EL (cell line): ENCODE results near the gene WNT7B.

Experiments
- DNase-seq: peaks from one replicate; pipeline ENCODE4 v3.0.0-alpha.2; 2016

Gene WNT7B

DNA sequence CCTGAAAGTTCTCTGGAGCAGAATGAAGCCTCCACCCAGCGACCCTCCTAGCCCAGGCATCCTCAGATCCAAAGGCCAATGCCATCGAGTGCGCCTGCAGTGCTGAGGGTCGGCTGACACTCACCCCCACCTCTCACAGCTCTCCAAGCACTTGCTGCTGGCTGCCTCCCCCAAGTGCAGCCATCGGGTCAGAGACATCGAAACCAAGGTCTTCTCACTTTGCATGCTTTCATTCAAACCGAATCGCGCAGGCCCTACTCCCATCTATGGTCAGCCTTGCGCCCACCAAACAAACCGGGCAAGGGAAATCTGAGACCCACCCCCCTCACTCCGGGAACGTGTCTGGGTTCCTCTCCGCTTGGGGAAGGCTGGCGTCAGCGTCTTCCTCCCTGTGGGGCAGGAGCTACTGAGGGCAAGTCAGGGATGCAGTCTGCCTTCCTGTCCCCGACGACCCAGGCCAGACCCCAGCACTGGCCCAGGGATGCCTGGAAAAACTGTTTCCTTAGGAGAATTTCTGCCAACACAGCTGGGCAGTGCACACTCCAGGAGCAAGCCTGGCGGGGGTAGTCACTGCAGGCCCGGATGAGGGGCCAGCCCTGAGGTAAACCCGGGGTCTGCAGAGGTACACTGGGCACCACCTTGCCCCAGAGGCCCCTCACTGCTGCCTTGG lies 7.0 kb downstream of the WNT7B start:
- no peak for DNase-seq

DNA sequence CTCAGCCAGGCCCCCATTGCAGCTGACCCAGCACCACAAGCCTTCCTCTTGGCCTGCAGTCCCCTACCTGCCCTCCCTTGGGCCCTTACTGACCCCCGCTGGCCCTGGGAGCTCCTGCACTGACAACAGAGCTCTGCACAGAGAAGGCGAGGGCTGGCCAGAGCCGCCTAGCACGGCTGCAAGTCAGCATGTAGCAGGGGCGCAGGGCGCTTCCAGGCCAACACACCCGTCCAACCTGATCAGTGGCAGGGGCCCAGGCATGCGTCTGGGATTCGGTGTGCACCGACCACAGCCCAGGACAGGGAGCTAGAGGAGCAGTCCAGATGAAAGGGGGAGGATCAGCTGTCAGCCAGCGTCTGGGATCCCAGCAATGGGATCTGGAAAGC lies 7.6 kb downstream of the WNT7B start:
- no peak for DNase-seq

DNA sequence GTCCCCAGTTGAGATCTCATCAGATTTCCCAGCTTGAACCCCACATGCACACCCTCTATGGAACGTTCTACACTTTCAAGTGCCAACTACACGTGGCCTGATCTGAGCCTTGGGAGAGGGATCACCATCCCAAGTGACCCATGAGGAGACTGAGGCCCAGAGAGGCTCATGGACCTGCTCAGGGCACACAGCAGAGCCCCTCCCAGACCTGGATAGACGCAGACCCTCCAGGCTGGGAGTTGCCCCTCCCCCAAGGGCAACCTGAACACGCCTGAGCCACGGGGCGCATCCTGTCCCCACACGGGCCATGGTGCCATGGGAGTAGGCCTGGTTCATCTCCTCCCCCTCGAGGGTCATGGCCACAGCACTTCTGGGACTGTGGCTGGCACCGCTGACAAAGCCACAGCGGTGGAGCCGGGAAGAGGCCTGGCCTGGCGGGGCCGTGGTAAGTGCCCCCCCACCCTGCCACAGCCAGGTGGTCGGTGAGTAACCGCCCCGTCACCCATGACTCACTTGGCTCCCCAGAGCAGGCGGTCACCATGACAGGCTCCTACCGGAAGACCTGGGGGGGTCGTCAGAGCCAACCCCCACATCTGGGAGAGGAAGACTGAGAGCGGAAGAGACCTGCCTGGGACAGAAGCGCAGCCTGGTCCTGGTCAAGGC lies 8.1 kb downstream of the WNT7B start:
- DNase-seq: peak; percentile 80

DNA sequence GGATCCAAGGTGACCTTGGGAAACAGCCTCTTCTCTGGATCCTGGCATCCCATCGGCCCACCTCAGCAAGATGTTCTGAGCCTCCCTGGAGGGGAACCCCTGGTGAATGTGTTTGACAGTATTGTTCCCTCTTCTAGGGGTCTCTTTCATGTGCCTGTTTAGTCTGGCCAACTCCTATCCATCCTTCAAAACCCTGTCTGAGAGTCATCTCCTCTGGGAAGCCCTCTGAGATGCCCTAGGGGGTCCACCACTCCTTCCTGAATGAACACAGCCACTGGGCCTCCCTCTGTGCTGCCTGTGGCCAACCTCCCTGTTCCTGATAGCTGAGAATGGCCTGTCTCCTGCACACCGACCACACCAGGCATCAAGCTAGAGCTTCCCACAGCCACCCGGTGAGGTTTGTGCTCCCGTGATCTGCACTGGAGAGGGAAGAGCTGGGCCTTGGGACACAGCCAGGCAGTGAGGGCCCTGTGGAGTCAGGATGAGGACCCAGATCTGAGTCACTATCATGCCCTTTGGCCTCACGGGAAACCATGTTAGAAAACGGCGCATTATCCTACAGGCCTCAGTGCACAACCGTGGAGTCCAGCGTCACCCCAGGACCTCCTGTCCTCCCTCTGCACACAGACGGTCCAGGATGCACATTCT lies 8.8 kb downstream of the WNT7B start:
- DNase-seq: peak; percentile 35

DNA sequence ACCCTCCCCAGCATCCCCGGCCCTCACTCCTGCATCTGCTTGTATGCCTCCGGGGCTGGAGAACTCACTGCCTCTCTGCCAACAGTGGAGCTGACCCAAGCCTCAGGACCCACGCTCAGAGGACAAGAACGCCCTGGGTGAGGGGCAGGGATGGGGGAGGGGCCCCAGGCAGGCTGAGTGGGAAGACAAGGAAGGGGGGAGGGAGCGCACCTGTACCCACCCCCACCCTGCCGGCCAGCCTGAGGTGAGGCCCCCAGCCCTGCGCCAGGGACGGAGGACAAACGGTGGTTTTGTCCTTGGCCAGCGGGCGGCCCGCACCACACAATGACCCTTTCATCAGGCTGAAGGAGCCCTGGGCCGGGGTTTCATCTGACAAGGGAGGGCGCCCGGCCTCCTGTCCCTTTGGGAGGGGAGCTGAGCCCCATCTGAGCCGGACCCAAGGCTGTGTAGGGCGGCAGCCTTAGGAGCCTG lies 10.0 kb downstream of the WNT7B start:
- DNase-seq: no peak

DNA sequence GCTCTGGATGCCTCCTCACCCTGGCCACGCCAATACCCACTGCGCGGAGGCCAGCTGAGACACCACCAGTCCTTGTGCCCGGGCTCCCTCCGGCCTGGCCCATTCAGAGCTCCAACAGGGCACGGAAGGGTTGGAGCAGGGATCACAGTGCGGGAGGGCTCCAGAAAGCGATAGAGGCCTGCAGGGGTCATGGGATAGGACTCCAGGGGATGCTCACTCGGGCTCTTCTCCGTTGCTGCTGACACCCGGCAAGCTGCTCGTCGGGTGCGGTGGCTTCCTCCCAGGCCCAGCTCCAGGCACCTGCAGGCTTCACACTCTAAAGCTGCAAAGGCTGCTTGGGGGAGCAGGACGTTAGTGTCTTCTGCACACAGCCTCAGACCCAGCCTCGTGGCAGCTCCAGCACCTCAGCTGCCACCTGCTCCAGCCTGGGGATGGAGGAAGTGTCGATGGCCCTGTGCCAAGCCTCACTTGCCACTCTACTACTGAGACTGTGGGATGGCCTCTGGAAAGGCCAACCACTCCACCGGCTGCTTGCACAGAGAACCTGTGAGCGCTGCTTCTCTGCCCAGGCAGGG lies 10.6 kb downstream of the WNT7B start:
- DNase-seq: no peak

DNA sequence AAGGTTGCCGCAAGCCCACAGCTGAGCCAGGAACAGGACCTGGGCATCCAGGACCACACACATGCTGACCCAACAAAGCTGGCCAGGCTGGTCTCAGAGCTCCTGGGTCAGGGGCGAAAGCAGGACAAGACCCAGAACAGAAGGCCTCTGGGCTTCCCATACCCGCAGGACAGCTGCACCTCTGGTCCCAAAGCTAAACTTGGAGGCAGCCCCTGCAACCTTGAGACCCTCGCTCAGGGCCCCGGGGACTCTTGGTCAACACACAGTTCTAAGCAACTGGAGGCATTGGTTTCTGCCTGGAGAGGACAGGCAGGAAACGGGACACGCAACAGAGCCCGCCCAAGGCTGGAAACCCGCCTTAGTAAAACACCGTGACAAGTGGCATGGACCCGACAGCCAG lies 11.4 kb downstream of the WNT7B start:
- no peak for DNase-seq

DNA sequence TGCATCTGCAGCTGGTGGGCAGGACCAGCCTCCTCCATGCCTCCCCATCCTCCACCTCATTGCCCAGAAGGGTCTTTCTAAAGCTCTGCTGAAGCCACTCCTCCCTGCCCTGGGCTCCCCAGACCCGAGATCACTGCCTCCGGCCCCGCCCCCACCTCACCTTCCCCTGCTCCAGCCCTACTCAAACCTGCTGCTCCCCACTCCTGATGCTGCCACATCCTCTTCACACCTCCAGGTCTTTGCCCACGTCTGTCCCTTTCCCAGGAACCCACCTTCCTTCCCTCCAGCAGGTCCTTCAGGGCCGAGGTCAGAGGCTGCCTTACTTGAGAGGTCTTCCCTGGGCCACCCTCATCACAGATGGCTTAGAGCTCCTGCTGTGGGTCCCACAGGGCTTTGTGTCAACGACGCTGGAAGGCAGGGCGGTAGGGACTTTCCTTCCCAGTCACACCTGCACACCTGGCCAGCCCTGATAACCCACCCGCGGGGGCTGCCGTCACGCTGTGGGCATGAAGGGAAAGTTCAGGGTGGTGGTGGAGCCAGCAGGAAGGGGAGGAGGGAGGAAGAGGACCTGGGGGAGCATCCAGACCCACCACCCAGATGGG lies 11.9 kb downstream of the WNT7B start:
- DNase-seq: no peak

DNA sequence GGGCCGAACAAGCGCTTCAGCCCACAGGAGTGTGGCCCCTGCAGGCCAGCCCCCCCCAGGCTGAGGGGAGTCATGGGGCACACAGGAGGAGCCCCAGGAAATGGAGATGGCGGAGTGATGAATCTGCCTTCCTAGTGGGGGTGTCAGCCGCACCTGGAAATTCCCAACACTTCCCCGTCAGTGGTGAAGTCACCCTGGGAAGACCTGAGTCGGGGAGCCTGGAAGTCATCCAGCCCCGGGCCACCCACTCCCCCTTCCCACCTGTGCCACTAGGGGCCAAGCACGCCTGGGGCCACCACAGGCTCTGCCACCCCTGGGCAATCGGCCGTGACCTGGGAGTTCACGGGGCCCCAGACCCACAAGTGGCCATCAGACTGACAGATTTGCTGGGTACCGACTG lies 12.6 kb downstream of the WNT7B start:
- DNase-seq: no peak

DNA sequence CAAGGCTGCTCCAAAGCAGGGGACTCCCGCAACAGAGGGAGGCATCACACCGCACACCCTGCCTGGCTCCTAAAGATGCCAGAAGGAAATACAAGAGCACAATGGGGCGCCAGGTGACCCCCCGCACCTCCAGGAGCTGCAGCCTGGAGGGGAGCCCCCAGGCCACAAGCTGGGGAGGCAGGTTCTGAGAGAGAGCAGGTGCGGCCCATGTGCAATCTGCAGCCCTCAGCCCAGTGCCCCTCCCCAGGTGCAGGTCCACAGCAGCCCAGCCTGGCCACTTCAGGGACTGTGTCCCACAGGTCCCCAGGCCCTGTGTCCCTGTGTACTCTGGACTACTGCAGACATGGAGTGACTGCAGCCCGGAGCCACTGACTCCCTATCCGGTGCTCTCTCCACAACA lies 13.1 kb downstream of the WNT7B start:
- no peak for DNase-seq

DNA sequence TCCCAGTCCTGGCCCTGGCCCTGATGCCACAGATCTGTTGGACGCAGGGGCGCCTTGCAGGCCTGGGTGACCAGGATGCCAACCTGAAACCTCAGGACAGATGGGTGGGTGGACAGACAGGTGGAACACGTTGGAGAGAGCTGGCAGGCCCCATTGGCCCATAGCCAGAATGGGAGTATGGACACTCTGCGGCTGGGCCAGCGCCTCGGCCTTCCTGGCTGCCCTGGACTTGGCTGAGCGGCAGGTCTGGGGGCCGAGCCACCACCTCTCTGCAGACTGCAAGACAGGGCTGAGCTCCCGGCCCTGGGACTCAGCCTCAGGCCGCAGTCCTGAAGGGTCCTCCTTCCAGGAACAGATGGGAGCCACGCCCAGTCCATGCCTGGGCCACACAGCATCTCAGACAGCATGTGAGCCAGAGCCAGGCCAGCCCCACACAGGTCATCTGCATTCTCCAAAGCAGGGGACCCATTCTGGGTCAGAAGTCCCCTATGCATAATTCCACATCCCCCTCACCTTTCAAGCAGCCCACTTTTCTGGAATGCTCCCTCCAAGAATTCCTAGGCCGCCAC lies 14.1 kb downstream of the WNT7B start:
- DNase-seq: no peak

DNA sequence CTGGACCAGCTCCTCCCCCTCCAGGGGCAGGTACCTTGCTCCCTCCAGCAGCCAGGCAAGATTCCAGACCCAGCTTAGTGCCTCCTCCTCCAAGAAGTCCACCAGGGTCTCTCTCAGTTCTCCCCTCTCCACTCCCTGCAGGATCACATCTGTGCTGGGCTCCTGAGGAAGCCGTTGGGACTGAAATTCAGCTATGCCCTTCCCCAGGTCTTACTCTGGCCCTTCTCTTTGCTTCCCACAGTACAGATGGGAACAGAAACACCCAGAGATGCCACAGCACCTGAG lies 14.6 kb downstream of the WNT7B start:
- no peak for DNase-seq

DNA sequence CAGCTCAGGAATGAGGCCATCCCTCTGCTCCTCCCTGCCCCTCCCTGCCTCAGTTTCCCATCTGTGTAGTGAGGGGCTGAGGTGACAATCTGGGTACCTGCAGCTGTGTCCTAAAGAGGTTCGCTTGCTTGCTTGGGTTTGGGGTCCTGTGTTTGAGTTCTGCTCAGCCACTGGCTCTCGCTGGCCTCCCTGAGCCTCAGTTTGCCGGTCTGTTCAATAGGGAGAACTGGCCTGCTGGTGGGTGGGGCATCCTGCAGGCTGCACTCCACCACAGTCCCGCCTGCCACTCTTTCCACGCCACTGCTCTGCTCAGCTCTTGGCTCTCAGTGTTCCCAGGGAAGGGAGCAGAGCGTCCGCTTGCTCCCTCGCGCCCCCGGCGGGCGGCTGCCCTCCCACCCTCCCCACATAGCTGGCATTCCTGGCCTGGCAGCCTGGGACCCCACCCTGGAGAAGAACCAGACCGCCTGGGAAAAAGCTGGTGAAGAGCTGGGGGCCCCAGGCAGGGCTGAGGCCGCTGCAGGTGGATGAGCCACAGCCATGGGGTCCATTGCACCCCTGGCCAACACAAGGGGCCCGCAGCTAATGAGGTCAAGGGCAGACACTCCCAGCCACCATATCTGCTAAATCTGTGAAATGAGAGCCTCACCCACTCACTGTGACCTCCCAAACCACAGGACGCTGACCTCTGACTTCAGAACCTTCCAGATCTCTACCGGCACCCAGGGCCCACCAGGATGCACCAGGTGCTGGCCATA lies 15.1 kb downstream of the WNT7B start:
- no peak for DNase-seq

DNA sequence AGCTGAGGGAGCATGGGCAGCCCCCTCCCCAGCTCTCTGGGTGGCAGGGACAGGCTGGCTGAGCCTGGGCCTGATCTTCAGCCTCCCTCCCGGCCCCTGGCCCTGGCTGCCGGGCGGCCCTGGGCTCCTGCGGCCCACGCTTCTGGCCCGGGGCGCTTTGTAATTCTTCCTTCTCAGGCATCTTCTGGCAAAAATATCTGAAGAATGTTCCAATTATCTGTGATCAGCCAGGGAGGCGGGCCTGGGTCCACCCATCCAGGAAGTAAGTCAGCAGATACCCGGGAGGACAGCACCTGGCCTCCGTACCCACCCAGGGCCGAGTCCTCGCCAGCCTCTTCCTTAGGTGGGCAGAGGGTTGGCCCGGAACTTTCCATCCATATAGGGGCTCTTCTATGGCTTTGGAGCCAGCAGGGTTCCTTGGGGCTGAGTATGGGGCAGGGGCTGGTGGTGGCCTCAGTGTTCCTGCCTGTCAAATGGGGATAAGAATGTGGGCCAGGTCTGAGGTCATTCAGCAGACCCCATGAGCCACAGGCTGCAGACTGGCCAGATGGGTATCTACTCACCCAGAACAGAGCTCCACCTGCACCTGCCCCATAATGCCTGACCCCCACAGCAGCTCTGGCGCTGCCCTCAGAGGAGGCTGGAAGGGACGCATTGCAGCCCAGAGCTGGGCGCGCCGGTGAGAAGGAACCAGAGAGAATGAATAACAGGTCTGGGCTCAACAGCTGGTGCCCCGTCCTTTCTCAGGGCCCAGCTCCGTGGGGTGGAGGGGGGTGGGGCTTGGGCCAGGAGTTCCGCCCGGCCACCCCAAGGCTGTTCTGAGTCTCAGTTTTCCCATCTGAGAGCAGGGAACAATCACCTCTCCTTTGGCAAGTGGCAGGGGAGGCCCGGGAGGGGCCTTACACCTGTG lies 16.2 kb downstream of the WNT7B start:
- peak; percentile 42 for DNase-seq

DNA sequence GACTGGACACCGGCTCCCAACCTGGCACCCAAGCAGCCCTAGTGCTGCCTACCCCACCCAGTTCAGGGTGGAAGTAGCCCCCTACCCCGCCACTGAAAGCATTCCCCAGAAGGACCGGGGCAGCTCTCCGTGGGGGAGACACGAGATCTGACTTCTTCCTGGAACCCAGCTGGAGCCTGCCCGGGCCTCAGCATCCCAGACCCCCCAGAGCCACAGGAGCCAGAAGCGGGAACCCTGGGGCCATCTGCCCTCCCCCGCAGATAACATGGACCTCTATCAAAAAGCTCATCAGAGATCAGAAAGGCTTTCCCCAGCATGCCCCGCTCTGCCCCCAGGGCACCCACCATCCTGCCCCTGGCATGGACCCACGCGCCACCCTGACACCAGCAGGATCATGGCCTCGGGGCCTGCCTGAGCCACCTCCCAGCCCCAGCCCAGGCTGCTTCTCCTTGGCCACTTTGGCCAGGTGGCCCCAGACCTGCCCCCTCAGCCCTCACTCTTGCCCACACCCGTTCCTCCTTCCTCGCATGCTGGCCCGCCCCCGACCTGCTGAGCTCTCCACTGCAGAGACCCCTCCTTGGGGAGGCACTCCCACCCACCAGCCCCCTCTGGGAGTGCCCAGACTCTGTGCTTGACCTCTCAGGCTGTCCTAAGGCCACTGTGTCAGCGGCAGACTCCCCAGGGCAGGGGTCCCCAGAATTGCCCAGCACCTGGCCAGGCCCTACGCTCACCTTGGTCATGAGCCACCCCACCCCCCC lies 17.1 kb downstream of the WNT7B start:
- DNase-seq: no peak

DNA sequence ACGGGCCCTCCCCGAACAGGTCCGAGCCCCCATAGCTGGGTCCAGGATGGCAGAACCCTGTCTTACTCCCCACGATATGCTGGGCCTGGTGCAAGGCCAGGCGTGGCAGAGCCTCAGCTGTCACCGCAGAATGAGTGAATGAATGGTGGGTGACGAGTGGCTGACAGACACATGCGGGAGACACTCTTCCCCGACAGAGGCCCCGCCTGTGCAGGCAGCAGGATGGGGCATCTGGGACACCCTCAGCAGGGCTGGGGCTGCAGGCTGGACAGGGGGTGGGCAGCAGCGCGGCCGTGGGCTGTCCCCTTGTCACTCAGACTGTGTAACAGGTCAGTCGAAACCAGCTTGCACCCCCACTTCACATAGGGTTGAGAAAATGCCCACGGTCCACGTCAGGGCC lies 18.0 kb downstream of the WNT7B start:
- DNase-seq: no peak

DNA sequence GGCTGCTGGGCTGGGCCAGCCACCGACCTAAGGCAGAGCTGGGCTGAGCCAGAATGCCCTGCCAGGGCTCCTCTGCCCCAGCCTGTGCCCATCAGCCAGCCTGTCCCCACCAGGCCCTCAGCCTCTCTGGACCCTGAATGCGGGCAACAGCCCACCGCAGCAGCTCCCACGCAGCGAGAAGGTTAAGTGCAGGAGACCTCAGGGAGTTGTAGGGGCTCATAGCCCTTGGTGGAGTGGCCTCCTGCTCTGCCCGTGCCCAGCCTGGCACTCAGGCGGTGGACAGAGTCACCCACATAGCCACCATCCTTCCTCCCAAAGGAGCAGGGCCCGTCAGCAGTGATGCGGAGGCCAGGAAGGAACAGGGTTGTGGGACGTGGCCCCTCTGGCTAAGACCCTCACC lies 19.1 kb downstream of the WNT7B start:
- DNase-seq: no peak

DNA sequence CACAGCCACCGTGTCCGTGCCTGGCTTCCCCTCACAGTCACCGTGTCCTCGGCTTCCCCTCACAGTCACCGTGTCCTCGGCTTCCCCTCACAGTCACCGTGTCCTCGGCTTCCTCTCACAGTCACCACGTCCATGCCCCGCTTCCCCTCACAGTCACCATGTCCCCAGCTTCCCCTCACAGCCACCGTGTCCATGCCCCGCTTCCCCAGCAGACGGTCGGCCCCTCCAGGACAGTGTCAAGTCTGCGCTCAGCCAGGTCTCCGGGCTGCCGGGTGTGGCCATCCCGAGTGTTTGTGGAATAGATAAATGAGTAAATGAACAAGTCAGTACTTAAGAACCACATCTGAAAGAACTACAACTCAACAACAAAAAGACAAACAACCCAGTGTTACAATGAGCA lies 23.8 kb downstream of the WNT7B start:
- no peak for DNase-seq

DNA sequence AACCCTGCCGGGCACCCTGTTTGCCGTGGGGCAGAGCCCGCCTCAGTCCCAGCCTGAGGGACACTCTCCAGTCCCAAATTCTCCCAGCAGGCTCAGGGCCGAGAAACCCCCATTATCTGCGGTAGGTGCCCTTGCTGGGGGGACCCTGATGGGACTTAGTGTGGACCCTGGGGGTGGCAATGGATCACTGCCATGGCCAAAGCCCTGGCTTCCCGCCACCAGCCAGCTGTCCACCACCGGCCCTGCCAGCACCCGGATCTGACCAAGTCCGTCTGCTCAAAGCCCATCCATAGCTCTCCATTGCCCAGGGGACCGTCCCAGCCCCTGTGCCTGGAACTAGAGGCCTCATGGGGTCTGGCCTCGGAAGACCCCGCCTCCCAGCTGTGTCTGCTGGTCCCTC lies 24.4 kb downstream of the WNT7B start:
- no peak for DNase-seq

DNA sequence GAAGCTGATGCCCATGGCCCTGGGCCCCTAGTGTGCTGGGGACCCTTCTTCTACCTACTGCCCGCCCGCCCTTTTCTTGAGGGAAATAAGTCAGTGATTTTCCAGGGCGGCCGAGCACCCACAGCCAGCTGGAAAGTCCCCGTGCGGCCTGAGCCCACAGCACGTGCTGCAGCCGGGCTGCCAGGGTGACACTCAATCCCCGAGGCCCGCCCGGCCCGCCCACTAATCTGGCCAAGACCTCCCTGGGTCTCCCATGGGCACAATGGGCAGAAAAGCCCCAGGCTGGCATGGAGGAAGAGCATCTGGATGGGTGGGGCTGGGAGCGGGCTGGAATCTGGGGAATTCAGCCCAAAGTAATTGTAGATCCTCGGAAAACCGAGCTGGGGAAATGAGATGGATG lies 24.8 kb downstream of the WNT7B start:
- no peak for DNase-seq

DNA sequence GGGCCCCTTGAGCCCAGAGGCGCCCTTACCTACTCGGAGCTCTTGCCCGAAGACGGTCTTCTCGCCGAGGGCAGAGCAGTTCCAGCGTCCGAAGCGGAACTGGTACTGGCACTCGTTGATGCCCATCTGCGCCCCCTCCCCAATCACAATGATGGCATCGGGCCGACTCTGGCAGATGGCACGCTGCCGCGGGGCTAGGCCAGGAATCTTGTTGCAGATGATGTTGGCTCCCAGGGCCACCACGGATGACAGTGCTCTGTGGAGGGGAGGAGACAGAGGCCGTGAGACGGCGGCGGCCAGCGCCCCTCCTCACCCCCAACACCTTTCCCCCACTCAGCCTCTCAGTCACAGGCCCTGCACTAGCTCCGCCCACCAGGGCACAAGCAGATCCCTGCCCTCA lies 27.1 kb downstream of the WNT7B start:
- DNase-seq: no peak
